Caco-2 (cell line): ENCODE measurements around the gene KIAA0319L. TPM values are rescaled to one million over a fixed set of nuclear protein-coding genes. Genes with fewer than 3 reads are reported as not detected.
"Not testable (repeated sequence)": the region's sequence is repeated elsewhere in the genome, so short reads cannot be mapped to it uniquely, and the experiment has no call there.

Source experiments
- BruUV-seq: library from RNA; stranded (reverse); fragments of 400-500 nt; replicated peaks from 2 replicates; lab custom pipeline; 2021; lab: Mats Ljungman, UMichigan
- CTCF ChIA-PET: fragments of 300-600 bp; sonication (Branson Sonifier 250); formaldehyde crosslinking; loops from one replicate; lab custom pipeline; 2022; ENCODE audit warnings: antibody characterized with exemption; lab: Charles Lee
- POLR2A ChIA-PET: fragments of 300-600 bp; sonication (Branson Sonifier 250); formaldehyde crosslinking; loops from one replicate; lab custom pipeline; 2022; ENCODE audit warnings: antibody characterized with exemption; lab: Charles Lee
- DNase-seq, 2 experiments: peaks; one replicate each; pipeline versions ENCODE4 v3.0.0 to v3.0.0-alpha.2; 2020 to 2022
- H3K27me3 ChIP-seq: replicated peaks from 2 replicates; pipeline ENCODE4 v1.6.0; 2011; ENCODE audit warnings: low read length; ENCODE audit not compliant: control insufficient read depth, insufficient read depth
- H3K36me3 ChIP-seq: 2 replicates; pipeline ENCODE4 v1.5.1; 2011; ENCODE audit warnings: low read length; ENCODE audit not compliant: control insufficient read depth, insufficient read depth
- H3K4me1 ChIP-seq: fragments of 250-450 bp; sonication (Bioruptor Pico); 2 replicates; pipeline ENCODE4 v1.5.1; 2020; ENCODE audit warnings: mild to moderate bottlenecking
- H3K4me3 ChIP-seq: 2 replicates; pipeline ENCODE4 v1.5.1; 2011; ENCODE audit warnings: low read depth, mild to moderate bottlenecking, control low read depth, low read length
- H3K9me3 ChIP-seq: fragments of 250-450 bp; sonication (Bioruptor Pico); 2 replicates; pipeline ENCODE4 v1.5.1; 2020; ENCODE audit warnings: mild to moderate bottlenecking, moderate library complexity
- H3K27ac Mint-ChIP-seq: one replicate; pipeline ENCODE4 v1.8.0; 2022; ENCODE audit warnings: mixed read lengths; ENCODE audit not compliant: unreplicated experiment
- H3K27me3 Mint-ChIP-seq: one replicate; pipeline ENCODE4 v1.8.0; 2022; ENCODE audit warnings: mixed read lengths; ENCODE audit not compliant: insufficient read depth, unreplicated experiment
- H3K36me3 Mint-ChIP-seq: one replicate; pipeline ENCODE4 v1.8.0; 2022; ENCODE audit warnings: mild to moderate bottlenecking, mixed read lengths; ENCODE audit not compliant: insufficient read depth, unreplicated experiment
- H3K4me1 Mint-ChIP-seq: one replicate; pipeline ENCODE4 v1.8.0; 2022; ENCODE audit warnings: low read depth, mixed read lengths; ENCODE audit not compliant: unreplicated experiment
- H3K4me3 Mint-ChIP-seq: one replicate; pipeline ENCODE4 v1.8.0; 2022; ENCODE audit warnings: mild to moderate bottlenecking, moderate library complexity, mixed read lengths; ENCODE audit not compliant: unreplicated experiment
- H3K9me3 Mint-ChIP-seq: one replicate; pipeline ENCODE4 v1.8.0; 2022; ENCODE audit warnings: mixed read lengths; ENCODE audit not compliant: unreplicated experiment
- intact Hi-C: fragments of 100-400 bp; cut with micrococcal nuclease; formaldehyde crosslinking; loops from one replicate; pipeline ENCODE4 v1.10.0; 2022; ENCODE audit not compliant: unreplicated experiment
- total RNA-seq: library from RNA; stranded (reverse); gene quantifications from 2 replicates; pipeline ENCODE4 v1.2.3, GENCODE V29; 2022
- TF ChIP-seq, protein P1 (sequence below), 2 experiments: fragments of 200-600 bp in 1 of 2; IDR thresholded peaks; 1 replicate in 1 of 2; 2 replicates in 1 of 2; pipeline versions ENCODE4 v1.5.1 to v1.8.0; 2011 to 2022; ENCODE audit warnings: antibody characterized with exemption in 1 of 2, control low read depth in 1 of 2, inconsistent platforms in 1 of 2, low read depth in 1 of 2, low read length in 1 of 2, mild to moderate bottlenecking in 1 of 2, moderate library complexity in 1 of 2; ENCODE audit not compliant: insufficient read depth in 1 of 2, severe bottlenecking in 1 of 2, unreplicated experiment in 1 of 2

The KIAA0319L gene
- total RNA-seq, 1 experiment from 2014 or later: 39.9 TPM

DNA sequence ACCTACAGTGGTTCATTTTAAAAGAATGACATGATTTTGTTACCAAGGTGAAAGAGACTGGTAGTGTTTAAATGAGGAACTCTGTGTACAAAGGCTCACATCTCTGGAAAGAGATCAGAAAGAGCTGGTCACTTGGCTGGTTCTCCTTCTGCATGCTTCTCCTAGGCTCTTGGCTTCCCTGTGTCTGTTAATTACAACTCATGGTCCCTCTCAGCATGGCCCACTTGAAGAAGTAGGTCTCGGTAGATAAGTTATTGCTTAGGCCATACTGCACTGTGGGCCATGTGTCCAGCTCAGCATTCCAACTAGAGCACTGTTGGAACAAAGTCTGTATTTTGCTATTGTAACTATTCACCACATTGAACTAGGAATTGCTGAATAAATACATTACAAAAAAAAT, 91.1 kb downstream of the KIAA0319L start:
- peaks cover 6% of the 10 kb centered on the region for H3K9me3 Mint-ChIP-seq
- no peaks in the 10 kb centered on the region for H3K4me1 Mint-ChIP-seq
- no peak for DNase-seq
- ChIA-PET POLR2A (no interaction called here), CTCF (no interaction called here)
- no TSS peak for BruUV-seq
- H3K36me3 Mint-ChIP-seq: peaks cover 53% of the 10 kb centered on the region
- Histone ChIP-seq H3K36me3 (no peaks in the 10 kb centered on the region), H3K4me1 (no peaks in the 10 kb centered on the region), H3K27me3 (no peaks in the 10 kb centered on the region), H3K4me3 (no peak overlapping the region), H3K9me3 (no peaks in the 10 kb centered on the region)
- H3K4me3 Mint-ChIP-seq: no peak overlapping the region
- intact Hi-C loops: no loop called here
- TF ChIP-seq, protein P1, sequence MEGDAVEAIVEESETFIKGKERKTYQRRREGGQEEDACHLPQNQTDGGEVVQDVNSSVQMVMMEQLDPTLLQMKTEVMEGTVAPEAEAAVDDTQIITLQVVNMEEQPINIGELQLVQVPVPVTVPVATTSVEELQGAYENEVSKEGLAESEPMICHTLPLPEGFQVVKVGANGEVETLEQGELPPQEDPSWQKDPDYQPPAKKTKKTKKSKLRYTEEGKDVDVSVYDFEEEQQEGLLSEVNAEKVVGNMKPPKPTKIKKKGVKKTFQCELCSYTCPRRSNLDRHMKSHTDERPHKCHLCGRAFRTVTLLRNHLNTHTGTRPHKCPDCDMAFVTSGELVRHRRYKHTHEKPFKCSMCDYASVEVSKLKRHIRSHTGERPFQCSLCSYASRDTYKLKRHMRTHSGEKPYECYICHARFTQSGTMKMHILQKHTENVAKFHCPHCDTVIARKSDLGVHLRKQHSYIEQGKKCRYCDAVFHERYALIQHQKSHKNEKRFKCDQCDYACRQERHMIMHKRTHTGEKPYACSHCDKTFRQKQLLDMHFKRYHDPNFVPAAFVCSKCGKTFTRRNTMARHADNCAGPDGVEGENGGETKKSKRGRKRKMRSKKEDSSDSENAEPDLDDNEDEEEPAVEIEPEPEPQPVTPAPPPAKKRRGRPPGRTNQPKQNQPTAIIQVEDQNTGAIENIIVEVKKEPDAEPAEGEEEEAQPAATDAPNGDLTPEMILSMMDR (IDR thresholded peaks at IDR 0.05; ENCODE audit: insufficient read depth in 1 of 2, low read depth in 1 of 2, low read length in 1 of 2, severe bottlenecking in 1 of 2, unreplicated experiment in 1 of 2): no peak
- H3K27me3 Mint-ChIP-seq: no peaks in the 10 kb centered on the region
- H3K27ac Mint-ChIP-seq: no peak overlapping the region

DNA sequence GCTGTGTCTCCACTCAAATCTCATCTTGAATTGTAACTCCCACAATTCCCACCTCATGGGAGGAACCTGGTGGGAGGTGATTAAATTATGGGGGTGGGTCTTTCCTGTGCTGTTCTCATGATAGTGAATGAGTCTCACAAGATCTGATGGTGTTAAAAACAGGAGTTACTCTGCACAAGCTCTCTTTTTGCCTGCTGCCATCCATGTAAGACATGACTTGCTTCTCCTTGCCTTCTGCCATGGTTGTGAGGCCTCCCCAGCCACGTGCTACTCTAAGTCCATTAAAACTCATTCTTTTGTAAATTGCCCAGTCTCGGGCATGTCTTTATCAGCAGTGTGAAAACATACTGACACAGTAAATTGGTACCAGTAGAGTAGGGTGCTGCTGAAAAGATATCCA, 93.5 kb downstream of the KIAA0319L start:
- H3K9me3 Mint-ChIP-seq, H3K27ac Mint-ChIP-seq, H3K27me3 ChIP-seq, H3K9me3 ChIP-seq, H3K36me3 ChIP-seq, H3K4me1 ChIP-seq, BruUV-seq, CTCF ChIA-PET, POLR2A ChIA-PET, intact Hi-C loops, H3K4me3 ChIP-seq, H3K27me3 Mint-ChIP-seq, DNase-seq, H3K4me1 Mint-ChIP-seq, H3K4me3 Mint-ChIP-seq: not testable (repeated sequence)
- H3K36me3 Mint-ChIP-seq: peaks cover 48% of the 10 kb centered on the region

DNA sequence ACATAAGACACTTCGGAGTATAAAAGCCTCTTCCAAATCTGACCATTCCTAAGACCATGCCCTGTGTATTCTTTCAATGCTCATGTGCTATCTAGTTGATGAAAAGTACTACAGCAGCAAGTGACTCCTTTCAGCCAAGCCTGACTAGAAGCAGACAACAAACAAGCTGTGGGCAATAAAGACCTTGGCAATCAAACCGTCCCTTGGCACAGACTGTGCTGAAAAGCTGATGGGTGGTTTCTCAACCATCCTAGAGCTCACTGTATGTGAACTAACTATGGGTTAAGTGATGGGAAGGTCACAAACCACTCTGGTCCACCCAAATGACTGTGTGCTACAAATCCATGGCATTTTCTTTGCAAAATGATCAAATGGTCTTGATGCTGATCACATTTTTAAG, 94.0 kb downstream of the KIAA0319L start:
- Mint-ChIP-seq H3K36me3 (peaks cover 43% of the 10 kb centered on the region), H3K4me1 (no peaks in the 10 kb centered on the region), H3K27ac (no peak overlapping the region), H3K9me3 (peaks cover 6% of the 10 kb centered on the region), H3K27me3 (no peaks in the 10 kb centered on the region), H3K4me3 (no peak overlapping the region)
- Histone ChIP-seq H3K9me3 (no peaks in the 10 kb centered on the region), H3K4me1 (no peaks in the 10 kb centered on the region), H3K27me3 (no peaks in the 10 kb centered on the region), H3K36me3 (no peaks in the 10 kb centered on the region), H3K4me3 (no peak overlapping the region)
- POLR2A ChIA-PET: no interaction called here
- TF ChIP-seq, protein P1 (IDR thresholded peaks at IDR 0.05; ENCODE audit: insufficient read depth in 1 of 2, low read depth in 1 of 2, low read length in 1 of 2, severe bottlenecking in 1 of 2, unreplicated experiment in 1 of 2): no peak
- intact Hi-C loops: no loop called here
- BruUV-seq: no TSS peak
- no peak for DNase-seq
- CTCF ChIA-PET: no interaction called here
